GM04504 (cell line): ENCODE measurements around the gene RARB.

Experiments
- DNase-seq: peaks from one replicate; pipeline ENCODE4 v3.0.0-alpha.2; 2012; ENCODE audit warnings: low read depth

Gene RARB

GRCh38 chr3:25610779-25611178, 182.7 kb downstream of the RARB start:
- DNase-seq: no peak

- no peak for DNase-seq
Measured at GRCh38 chr3:25611193-25611592, 183.1 kb downstream of the RARB start.

GRCh38 chr3:25618028-25618427, 190.0 kb downstream of the RARB start:
- DNase-seq: no peak

GRCh38 chr3:25619382-25619781, 191.3 kb downstream of the RARB start:
- DNase-seq: no peak

GRCh38 chr3:25620493-25620892, 192.4 kb downstream of the RARB start:
- DNase-seq: no peak

- DNase-seq: no peak
Measured at GRCh38 chr3:25621087-25621486, 193.0 kb downstream of the RARB start.

GRCh38 chr3:25631989-25632388, 203.9 kb downstream of the RARB start:
- DNase-seq: no peak

- DNase-seq: no peak
Measured at GRCh38 chr3:25633919-25634318, 205.9 kb downstream of the RARB start.

- DNase-seq: no peak
Measured at GRCh38 chr3:25635038-25635437, 207.0 kb downstream of the RARB start.
